Fibroblast of mammary gland (primary cell): ENCODE measurements around the gene SIK2.

Experiments
- DNase-seq: peaks from one replicate; pipeline ENCODE4 v3.0.0-alpha.2; 2010; ENCODE audit warnings: low read depth
- H3K4me3 ChIP-seq: 2 replicates; pipeline ENCODE4 v1.5.1; 2011; ENCODE audit warnings: low read depth, mild to moderate bottlenecking, low read length, moderate library complexity; ENCODE audit not compliant: control insufficient read depth
- CTCF ChIP-seq: conservative IDR thresholded peaks from 2 replicates; pipeline ENCODE4 v1.5.1; 2011; ENCODE audit warnings: low read depth, low read length, inconsistent platforms; ENCODE audit not compliant: control insufficient read depth, insufficient read depth

The SIK2 gene

GRCh38 chr11:111748035-111748804 lies 146.0 kb downstream of the SIK2 start:
- no peak overlapping the region for H3K4me3 ChIP-seq
- no peak for DNase-seq
- TF ChIP-seq CTCF = no peak

DNA sequence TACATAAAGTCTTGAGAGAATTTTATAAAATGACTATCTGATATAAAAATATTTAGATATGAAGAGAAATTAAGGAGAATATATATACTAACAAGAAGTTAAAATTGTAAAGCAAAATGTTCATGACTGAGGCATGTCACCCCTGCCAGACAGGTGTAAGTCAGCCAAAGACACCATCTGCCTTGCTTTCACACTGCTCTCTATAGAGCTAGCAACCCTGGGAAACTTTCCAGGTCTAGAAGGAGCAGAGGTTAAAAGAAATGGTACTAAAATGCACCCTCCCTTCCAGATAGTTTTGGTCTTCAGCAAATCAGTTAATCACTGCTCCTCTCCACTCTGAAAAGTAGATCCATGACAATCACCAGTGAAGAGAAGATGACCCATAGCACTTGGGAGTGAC lies 147.4 kb downstream of the SIK2 start:
- H3K4me3 ChIP-seq = no peak overlapping the region
- TF ChIP-seq CTCF = no peak
- no peak for DNase-seq

GRCh38 chr11:111756097-111756496 lies 153.8 kb downstream of the SIK2 start:
- no peak overlapping the region for H3K4me3 ChIP-seq
- DNase-seq = no peak
- TF ChIP-seq CTCF = no peak

DNA sequence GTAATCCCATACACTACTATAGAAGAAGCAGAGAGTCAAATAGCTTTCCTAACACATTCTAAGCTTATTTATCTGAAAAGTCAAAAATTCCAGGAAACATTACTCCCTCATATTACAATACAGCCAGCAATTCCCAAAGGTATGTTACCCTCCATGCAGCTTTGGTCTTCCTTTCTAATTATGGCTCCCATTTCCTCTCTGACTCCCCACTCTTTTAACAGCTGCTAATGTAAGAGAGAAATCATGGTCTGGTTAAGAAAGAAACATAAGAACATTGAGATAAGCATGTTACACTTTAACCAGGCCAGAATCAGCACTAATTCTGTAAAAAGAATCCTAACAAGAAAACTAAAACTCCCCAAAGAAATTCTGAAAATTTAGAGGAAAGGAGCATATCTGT lies 157.1 kb downstream of the SIK2 start:
- DNase-seq = no peak
- H3K4me3 ChIP-seq = no peak overlapping the region
- TF ChIP-seq CTCF = no peak

- no peak overlapping the region for H3K4me3 ChIP-seq
- no peak for DNase-seq
- TF ChIP-seq CTCF = no peak
Observed at GRCh38 chr11:111759778-111760407, 157.6 kb downstream of the SIK2 start.

GRCh38 chr11:111761036-111761435 lies 158.8 kb downstream of the SIK2 start:
- H3K4me3 ChIP-seq = no peak overlapping the region
- no peak for TF ChIP-seq CTCF
- no peak for DNase-seq
